ENCODE measurements around the gene MAD1L1.
"Not testable (repeated sequence)": the region's sequence is repeated elsewhere in the genome, so short reads cannot be mapped to it uniquely, and the experiment has no call there.

The MAD1L1 gene

GRCh38 chr7:1885465-1886226 is 347.1 kb downstream of the MAD1L1 start:
- DNase-seq = no peak

DNA sequence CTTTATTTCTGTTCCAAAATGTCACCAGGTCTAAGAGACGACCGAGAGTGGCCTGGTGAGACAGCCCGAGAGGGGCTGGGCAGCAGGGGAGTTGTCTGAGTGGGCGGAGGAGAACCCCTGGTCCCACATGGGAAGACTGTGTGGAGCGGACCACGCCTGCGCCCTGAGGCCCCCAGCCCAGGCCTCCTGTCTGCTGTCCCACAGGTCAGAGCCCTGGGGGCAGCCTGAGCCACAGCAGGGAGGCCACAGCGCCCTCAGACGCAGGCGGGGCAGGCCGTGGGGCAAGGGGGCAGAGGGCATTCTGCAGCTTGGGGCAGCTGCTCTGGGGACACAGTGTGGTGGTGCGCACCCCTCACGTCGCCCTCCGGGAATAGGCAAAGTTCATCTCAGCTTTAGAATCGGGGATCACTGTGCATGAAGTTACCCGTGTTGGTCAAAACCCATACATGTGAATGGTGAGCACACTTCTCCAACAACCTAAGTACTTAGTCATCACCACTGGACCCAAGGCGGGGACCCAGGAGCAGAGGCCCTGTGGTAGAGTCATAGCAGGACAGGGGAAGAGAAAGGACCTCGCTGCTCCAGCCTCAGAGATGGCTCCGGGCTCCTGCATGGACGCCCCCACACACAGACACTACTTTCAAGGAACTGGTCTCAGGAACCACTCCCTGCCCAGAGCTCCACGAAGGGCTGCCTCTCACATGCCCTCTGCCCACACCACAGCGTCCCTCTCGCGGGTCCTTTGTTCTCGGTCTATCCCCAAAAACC is 348.0 kb downstream of the MAD1L1 start:
- no peak for DNase-seq

DNA sequence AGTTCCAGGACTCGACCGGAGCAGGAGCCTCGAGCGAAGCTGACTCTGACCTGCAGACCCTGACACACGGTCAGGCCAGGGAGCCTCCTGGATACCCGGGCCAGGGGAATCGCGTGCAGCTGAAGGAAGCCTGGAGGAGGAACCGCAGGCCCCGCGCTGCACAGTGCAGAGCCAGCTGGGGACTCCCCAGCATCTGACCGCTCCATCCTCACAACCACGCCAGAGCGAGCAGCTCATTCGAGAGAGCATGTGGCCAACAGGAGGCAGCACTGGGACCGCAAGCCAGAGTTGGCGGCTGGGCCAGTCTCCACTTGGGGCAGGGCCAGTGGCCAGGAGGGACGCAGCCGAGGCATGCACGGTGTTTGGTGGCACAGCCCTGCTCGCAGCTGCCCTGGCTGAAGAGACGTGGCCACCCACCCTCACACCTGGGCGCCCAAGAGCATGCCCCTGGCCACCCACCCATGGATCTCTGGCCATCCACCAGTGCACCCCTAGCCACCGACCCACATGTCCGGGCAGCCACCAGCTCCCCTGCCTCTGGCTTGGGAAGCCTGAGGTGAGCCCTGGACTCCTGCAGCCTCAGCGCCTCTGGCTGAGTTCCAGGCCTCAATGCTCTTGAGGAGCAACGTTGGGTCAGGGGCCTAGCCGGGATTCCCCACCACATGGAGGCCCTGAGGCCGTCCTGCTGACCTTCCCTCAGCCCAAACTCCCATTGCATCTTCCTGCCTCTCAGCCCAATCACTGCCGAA is 348.7 kb downstream of the MAD1L1 start:
- no peak for DNase-seq

DNA sequence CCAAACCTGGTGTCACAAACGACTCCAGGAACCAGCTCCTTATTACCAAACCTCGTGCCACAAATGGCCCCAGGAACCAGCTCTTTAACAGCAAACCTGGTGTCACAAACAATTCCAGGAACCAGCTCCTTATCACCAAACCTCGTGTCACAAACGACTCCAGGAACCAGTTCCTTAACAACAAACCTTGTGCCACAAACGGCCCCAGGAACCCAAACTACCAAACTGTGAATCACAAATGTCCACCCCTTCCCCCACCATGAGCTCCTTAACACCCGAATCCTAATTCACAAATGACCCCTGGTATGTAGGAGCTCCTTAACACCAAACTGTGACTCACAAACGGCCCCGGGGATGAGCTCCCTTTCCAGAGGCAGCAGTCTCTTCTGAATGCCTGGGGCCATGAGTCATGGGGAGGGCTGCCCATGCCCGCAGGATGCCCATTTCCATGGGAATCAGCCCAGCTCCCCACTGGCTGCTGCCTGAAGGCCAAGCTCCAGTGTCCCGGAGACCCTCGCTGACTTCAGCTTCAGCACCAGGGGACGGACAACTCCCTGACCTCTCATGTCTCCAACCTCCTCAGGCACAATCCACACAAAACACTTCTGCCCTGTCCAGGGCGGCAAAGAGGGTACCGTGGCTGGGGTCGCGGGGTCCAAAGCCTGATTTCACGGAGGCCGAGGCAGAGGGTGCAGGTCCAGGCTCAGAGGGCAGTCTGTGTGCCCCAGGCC is 349.5 kb downstream of the MAD1L1 start:
- DNase-seq = no peak

- DNase-seq = no peak
These were observed 350.3 kb downstream of the MAD1L1 start for GRCh38 chr7:1882451-1882850.

DNA sequence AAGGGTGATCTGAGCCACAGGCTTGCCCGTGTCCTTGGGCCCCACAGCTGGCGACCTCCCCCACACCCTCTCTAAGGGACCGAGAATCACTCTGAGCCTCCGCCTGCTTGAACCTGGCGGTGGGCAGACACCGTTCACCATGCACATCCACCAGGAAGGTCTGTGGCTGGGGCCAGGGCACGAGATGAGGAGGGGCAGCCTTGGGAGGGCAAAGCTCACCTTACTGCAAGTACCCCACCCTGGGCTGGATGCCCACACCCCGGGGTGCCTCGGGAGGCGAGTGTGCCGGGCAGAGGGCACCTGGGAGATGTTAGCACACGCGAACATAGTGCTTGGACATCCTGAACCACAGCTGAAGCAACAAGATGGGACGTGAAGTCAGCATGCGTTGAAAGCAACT is 350.8 kb downstream of the MAD1L1 start:
- no peak for DNase-seq

DNA sequence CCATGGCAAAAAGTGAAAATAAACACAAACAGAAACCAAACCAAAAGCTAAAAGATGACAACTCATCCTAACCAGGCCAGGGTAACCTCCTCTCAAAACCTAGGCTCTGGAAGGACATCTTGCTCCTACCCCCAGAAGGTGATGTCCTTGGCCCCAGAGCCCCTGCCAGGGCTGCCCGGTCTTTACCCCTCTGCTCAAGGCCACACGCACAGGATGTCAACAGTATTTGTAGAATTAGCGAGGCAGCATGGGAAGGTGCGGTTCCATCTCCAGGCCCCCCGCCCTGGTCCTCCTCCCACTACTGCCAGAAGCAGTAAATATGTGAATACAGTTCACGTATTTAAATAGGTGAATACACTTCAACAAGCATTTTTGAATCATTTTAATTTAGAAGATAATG is 356.1 kb downstream of the MAD1L1 start:
- not testable (repeated sequence) for DNase-seq

GRCh38 chr7:1875392-1876199 is 357.1 kb downstream of the MAD1L1 start:
- DNase-seq = not testable (repeated sequence)

GRCh38 chr7:1874590-1875391 is 358.0 kb downstream of the MAD1L1 start:
- DNase-seq = not testable (repeated sequence)

DNA sequence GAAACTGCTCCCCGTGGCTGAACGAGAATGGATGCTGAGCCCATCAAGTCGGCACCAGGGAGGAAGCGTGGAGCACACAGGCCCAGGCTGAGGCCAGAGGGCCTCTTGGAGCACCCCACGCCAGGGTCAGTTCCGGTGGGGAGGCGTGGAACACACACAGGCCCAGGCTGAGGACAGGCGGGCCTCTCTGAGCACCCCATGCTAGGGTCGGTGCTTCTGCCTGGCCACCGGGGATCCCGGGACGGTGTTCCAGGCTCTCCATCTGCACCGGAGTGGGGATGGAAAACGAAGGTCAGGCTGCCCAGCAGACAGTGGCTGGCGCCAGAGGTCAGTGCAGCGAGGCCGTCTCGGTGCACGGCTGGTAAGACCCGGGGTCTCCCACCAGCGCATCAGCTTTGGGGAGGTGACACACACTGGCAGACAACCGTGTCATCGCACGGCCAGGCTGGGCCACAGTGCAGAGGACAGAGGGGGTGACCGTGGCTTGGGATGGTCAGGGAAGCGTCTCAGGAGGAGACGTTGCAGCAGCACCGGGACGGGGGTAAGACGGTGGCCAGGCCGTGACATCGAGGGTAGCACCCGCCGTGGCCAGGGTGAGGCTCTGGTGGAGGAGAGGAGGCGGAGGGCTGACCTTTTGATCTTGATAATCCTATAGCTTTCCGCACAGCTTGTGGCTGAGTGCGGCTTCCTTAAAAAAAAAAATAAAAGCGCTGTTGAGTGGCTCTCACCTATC is 358.7 kb downstream of the MAD1L1 start:
- DNase-seq = no peak

DNA sequence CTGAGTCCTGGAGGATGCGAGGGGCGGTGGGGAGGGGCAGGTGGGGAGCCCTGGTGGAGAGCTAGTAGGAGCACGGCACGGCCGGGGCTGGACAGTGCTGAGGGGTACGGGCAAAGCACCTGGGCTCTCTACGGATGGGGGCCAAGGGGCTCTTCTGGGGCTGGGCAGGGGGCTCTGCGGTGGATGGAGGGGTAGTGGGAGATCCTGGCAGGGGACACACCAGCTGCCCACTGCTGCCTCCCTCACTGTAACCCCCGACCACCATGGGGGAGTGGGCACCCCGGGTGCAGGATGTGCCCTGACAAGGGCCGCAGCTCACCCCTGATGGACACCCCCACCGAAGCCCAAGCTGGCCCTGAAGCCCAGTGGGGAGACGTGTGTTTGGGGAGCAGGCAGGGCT is 359.3 kb downstream of the MAD1L1 start:
- DNase-seq = no peak

DNA sequence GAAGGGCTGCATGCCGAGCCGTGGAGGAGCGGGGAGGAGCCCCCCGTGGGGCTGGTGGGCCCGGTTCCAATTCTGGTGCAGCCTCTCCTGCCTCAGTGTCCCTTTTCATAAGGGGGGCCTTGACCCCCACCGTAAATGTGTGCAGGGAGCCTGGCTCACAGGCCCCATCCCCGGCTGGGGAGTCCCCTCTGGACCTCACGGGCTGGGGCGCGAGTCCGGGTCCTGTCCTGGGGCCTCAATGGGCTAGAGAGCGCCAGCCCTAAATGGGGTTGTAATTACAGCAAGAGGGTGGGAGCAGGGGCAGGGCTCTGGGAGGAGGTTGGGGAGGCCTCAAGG is 359.7 kb downstream of the MAD1L1 start:
- no peak for DNase-seq

GRCh38 chr7:1872191-1873069 is 360.3 kb downstream of the MAD1L1 start:
- no peak for DNase-seq

DNA sequence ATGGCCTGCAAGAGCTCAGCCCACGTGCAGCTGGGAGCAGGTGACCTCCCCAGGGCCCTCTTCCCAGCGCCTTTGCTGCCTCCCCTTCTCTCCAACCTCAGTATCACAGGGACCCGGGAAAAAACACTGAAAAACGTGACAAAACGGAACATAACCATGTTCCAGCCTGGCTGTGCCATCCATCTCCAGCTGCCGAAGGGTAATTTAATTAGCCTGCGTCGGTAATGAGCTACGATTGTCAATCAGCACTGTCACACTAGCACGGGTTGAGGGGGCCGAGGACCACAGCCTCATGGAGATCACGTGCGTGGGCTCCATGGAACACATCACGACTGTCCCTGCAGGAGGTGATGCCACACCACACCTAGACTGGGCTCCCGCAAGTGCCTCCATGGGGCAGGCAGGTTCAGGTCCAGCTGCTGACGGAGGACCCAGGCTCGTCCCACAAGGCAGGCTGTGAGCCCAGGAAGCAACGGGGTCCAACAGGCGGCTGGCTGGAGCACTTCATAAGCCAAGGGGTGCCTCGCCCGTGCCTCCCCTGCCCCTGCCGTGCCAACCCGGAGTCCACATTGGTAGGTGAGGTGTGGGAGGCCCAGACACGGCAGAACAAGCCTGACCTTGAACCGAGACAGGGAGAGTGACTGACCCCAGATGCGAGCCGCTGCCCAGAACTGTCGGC is 363.2 kb downstream of the MAD1L1 start:
- no peak for DNase-seq

DNA sequence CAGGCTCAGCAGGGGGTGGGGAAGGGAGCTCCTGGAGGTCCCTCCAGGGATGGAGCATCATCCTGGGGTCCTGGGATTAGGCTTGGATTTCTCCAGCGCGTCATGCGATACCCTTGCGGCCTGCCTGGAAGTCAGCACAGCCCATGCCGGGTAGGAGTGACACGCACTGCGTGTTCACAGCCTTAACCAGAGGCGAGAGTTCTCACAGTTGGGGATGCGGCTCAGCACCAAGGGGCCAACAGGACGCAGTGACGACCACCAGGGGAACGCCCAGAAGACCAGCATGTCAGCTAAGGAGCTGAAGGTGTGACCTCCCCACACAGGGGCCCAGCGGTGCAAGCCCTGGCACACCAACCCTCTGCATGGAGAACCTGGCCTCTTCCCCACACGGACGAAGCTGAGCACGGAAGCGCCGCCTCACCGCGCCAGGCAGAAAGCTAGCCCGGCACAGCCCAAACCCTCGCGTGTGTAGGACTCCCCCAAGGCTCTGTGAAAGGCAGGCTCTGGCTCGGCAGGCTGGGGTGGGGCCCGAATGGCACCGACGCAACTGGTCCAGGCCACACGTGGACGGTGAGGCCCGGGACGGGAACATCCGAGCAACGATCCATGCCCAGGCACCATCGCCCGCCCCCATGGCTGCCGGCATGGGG is 364.1 kb downstream of the MAD1L1 start:
- DNase-seq = no peak

- no peak for DNase-seq
These were observed 365.1 kb downstream of the MAD1L1 start for GRCh38 chr7:1867370-1868260.

DNA sequence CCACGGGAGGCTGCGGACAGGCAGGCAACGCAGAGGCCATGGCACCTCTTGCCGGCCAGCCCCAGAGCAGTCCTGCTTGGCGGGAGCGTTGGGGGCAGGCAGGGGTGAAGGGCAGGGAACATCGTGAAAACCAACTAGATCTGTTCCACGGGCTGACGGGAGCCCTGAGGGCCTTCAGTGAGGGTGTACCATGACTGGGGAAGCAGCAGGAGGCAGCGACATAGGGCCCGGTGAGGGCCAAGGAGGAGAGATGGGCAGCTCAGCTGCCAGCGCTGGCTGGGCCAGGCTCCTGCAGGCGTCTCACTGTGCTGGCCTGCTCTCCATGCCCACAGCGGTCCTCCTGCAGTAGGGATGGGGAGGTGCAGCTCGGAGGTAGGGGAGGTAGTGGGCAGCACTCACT is 366.1 kb downstream of the MAD1L1 start:
- DNase-seq = no peak

All from effector CD8-positive, alpha-beta T cell (primary cell).